Measurements from ENCODE around the gene STXBP4.
A peak's percentile ranks its signal among the peaks of the same experiment; 100 is the strongest.

Gene STXBP4, protein sequence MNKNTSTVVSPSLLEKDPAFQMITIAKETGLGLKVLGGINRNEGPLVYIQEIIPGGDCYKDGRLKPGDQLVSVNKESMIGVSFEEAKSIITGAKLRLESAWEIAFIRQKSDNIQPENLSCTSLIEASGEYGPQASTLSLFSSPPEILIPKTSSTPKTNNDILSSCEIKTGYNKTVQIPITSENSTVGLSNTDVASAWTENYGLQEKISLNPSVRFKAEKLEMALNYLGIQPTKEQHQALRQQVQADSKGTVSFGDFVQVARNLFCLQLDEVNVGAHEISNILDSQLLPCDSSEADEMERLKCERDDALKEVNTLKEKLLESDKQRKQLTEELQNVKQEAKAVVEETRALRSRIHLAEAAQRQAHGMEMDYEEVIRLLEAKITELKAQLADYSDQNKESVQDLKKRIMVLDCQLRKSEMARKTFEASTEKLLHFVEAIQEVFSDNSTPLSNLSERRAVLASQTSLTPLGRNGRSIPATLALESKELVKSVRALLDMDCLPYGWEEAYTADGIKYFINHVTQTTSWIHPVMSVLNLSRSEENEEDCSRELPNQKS

GRCh38 chr17:54968262-54968987, at the start of gene STXBP4, which contains the start of gene COX11:
Gene STXBP4 (plus strand): TSS chr17:54968765. CDS start chr17:54986220, 17,455 bp downstream.
Gene COX11 (minus strand): TSS chr17:54968654. CDS start chr17:54968646, 8 bp downstream.
- Histone ChIP-seq H3K4me3 (ENCODE audit: low read length) (peak within 1 kb of the TSS; percentile 88), H3K27me3 (replicated peaks; ENCODE audit: control insufficient read depth, insufficient read depth, low read length) (no peaks in the 10 kb centered on the region), H3K36me3 (ENCODE audit: control insufficient read depth, insufficient read depth, low read length, severe bottlenecking) (peaks cover 15% of the 10 kb centered on the region), H3K4me1 (ENCODE audit: control insufficient read depth, insufficient read depth, low read length) (peaks cover 22% of the 10 kb centered on the region), H3K9ac (ENCODE audit: low read length) (peak within 1 kb of the TSS; percentile 90), H3K9me3 (ENCODE audit: control insufficient read depth, low read length) (no peaks in the 10 kb centered on the region)
- peak; percentile 98 for DNase-seq (ENCODE audit: low read depth)

- H3K36me3 ChIP-seq (ENCODE audit: control insufficient read depth, insufficient read depth, low read length, severe bottlenecking), result peaks cover 8% of the 10 kb centered on the region
- H3K9ac ChIP-seq (ENCODE audit: low read length), result no peak overlapping the region
- no peak for DNase-seq (ENCODE audit: low read depth)
- no peak overlapping the region for H3K4me3 ChIP-seq (ENCODE audit: low read length)
- no peaks in the 10 kb centered on the region for H3K4me1 ChIP-seq (ENCODE audit: control insufficient read depth, insufficient read depth, low read length)
- H3K27me3 ChIP-seq (replicated peaks; ENCODE audit: control insufficient read depth, insufficient read depth, low read length), result no peaks in the 10 kb centered on the region
- peaks cover 8% of the 10 kb centered on the region for H3K9me3 ChIP-seq (ENCODE audit: control insufficient read depth, low read length)
Observed at GRCh38 chr17:54919425-54919824, 49.1 kb upstream of the STXBP4 start.

DNA sequence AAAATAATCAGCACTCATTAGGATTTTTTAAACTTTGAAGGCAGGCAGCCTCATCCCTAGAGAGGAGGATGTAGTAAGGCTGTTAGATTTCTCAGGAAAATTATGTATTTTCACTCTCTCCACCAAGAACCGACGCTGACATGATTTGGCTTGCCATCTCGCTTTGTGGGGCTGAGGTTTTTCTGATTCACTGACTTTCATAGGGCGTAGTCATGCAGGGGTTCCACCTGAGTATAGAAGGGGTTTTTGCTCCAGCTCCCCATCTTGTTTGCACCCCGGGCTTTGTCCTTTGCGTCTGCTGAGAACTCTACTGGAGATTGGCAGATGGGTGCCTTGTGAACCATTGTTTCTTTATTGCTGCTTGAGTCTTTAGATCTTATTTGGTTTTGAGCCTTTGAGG, 47.7 kb upstream of the STXBP4 start:
- H3K9ac ChIP-seq (ENCODE audit: low read length), result no peak overlapping the region
- no peaks in the 10 kb centered on the region for H3K27me3 ChIP-seq (replicated peaks; ENCODE audit: control insufficient read depth, insufficient read depth, low read length)
- H3K4me1 ChIP-seq (ENCODE audit: control insufficient read depth, insufficient read depth, low read length), result no peaks in the 10 kb centered on the region
- peaks cover 8% of the 10 kb centered on the region for H3K9me3 ChIP-seq (ENCODE audit: control insufficient read depth, low read length)
- no peak for DNase-seq (ENCODE audit: low read depth)
- H3K4me3 ChIP-seq (ENCODE audit: low read length), result no peak overlapping the region
- H3K36me3 ChIP-seq (ENCODE audit: control insufficient read depth, insufficient read depth, low read length, severe bottlenecking), result peaks cover 5% of the 10 kb centered on the region

DNA sequence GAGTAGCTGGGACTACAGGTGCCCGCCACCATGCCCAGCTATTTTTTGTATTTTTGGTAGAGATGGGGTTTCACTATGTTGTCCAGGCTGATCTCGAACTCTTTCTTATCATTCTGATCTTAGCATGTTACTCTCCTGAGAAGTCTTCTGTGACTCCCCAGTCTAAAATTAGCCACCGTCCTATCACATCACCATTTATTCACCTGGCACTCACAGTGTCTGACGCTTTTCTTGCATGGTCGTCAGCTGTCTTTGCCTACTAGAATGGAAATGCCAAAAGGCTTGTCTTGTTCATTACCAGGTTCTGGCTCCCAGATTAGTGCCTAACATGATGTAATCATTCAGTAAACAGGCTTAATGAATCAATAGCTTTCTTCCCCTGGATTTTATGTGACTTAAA, 44.2 kb upstream of the STXBP4 start:
- no peaks in the 10 kb centered on the region for H3K4me1 ChIP-seq (ENCODE audit: control insufficient read depth, insufficient read depth, low read length)
- no peak for DNase-seq (ENCODE audit: low read depth)
- H3K4me3 ChIP-seq (ENCODE audit: low read length), result no peak overlapping the region
- H3K27me3 ChIP-seq (replicated peaks; ENCODE audit: control insufficient read depth, insufficient read depth, low read length), result no peaks in the 10 kb centered on the region
- no peak overlapping the region for H3K9ac ChIP-seq (ENCODE audit: low read length)
- no peaks in the 10 kb centered on the region for H3K36me3 ChIP-seq (ENCODE audit: control insufficient read depth, insufficient read depth, low read length, severe bottlenecking)
- H3K9me3 ChIP-seq (ENCODE audit: control insufficient read depth, low read length), result no peaks in the 10 kb centered on the region

GRCh38 chr17:54927525-54927924, 41.0 kb upstream of the STXBP4 start:
- H3K9ac ChIP-seq (ENCODE audit: low read length), result no peak overlapping the region
- H3K27me3 ChIP-seq (replicated peaks; ENCODE audit: control insufficient read depth, insufficient read depth, low read length), result no peaks in the 10 kb centered on the region
- H3K36me3 ChIP-seq (ENCODE audit: control insufficient read depth, insufficient read depth, low read length, severe bottlenecking), result no peaks in the 10 kb centered on the region
- H3K4me1 ChIP-seq (ENCODE audit: control insufficient read depth, insufficient read depth, low read length), result no peaks in the 10 kb centered on the region
- no peak overlapping the region for H3K4me3 ChIP-seq (ENCODE audit: low read length)
- DNase-seq (ENCODE audit: low read depth), result no peak
- no peaks in the 10 kb centered on the region for H3K9me3 ChIP-seq (ENCODE audit: control insufficient read depth, low read length)

GRCh38 chr17:54932711-54933110, 35.9 kb upstream of the STXBP4 start:
- Histone ChIP-seq H3K36me3 (ENCODE audit: control insufficient read depth, insufficient read depth, low read length, severe bottlenecking) (no peaks in the 10 kb centered on the region), H3K4me3 (ENCODE audit: low read length) (no peak overlapping the region), H3K4me1 (ENCODE audit: control insufficient read depth, insufficient read depth, low read length) (no peaks in the 10 kb centered on the region), H3K9ac (ENCODE audit: low read length) (no peak overlapping the region), H3K9me3 (ENCODE audit: control insufficient read depth, low read length) (no peaks in the 10 kb centered on the region), H3K27me3 (replicated peaks; ENCODE audit: control insufficient read depth, insufficient read depth, low read length) (no peaks in the 10 kb centered on the region)
- DNase-seq (ENCODE audit: low read depth), result peak; percentile 78

GRCh38 chr17:54933921-54934320, 34.6 kb upstream of the STXBP4 start:
- no peak for DNase-seq (ENCODE audit: low read depth)
- no peaks in the 10 kb centered on the region for H3K4me1 ChIP-seq (ENCODE audit: control insufficient read depth, insufficient read depth, low read length)
- no peaks in the 10 kb centered on the region for H3K27me3 ChIP-seq (replicated peaks; ENCODE audit: control insufficient read depth, insufficient read depth, low read length)
- H3K9me3 ChIP-seq (ENCODE audit: control insufficient read depth, low read length), result no peaks in the 10 kb centered on the region
- no peaks in the 10 kb centered on the region for H3K36me3 ChIP-seq (ENCODE audit: control insufficient read depth, insufficient read depth, low read length, severe bottlenecking)
- no peak overlapping the region for H3K4me3 ChIP-seq (ENCODE audit: low read length)
- H3K9ac ChIP-seq (ENCODE audit: low read length), result no peak overlapping the region

DNA sequence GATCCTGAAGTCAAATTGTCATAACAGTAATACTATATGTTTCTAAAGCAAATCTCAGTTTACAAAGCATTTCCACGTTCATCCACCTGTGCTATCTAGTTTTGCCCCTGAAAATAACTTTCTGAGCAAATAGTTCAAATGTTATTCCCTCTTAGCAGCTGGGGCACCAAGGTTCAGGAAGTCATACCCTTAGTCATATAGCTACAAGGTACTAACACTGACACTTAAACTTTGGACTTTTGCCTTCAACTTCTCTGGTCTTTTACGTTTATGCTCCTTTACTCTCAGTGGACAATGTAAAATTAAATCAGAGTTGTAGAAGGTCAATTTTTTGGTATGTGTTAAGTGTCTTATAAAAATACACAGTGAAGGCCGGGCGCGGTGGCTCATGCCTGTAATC, 33.1 kb upstream of the STXBP4 start:
- Histone ChIP-seq H3K4me1 (ENCODE audit: control insufficient read depth, insufficient read depth, low read length) (no peaks in the 10 kb centered on the region), H3K4me3 (ENCODE audit: low read length) (no peak overlapping the region), H3K9me3 (ENCODE audit: control insufficient read depth, low read length) (no peaks in the 10 kb centered on the region), H3K36me3 (ENCODE audit: control insufficient read depth, insufficient read depth, low read length, severe bottlenecking) (no peaks in the 10 kb centered on the region), H3K27me3 (replicated peaks; ENCODE audit: control insufficient read depth, insufficient read depth, low read length) (no peaks in the 10 kb centered on the region), H3K9ac (ENCODE audit: low read length) (no peak overlapping the region)
- DNase-seq (ENCODE audit: low read depth), result no peak

DNA sequence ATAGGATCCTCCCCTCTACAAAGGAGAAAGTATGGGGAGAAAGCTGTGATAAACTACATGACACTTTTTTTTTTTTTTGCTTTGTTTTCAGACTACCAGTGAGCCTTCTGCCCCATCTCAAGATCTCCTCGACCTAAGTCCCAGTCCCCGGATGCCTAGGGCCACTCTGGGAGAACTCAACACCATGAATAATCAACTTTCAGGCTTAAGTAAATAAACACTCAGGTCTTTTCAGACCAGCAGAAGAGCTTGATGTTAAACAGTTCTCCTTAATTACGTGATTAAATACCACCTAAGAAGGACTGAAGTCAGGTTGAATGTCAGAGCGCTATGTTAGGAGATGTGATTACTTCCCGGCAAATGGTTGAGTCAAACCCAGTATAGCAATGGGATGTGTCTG, 31.5 kb upstream of the STXBP4 start:
- Histone ChIP-seq H3K4me3 (ENCODE audit: low read length) (no peak overlapping the region), H3K27me3 (replicated peaks; ENCODE audit: control insufficient read depth, insufficient read depth, low read length) (no peaks in the 10 kb centered on the region), H3K9me3 (ENCODE audit: control insufficient read depth, low read length) (no peaks in the 10 kb centered on the region), H3K4me1 (ENCODE audit: control insufficient read depth, insufficient read depth, low read length) (peaks cover 6% of the 10 kb centered on the region), H3K36me3 (ENCODE audit: control insufficient read depth, insufficient read depth, low read length, severe bottlenecking) (no peaks in the 10 kb centered on the region), H3K9ac (ENCODE audit: low read length) (no peak overlapping the region)
- DNase-seq (ENCODE audit: low read depth), result no peak

GRCh38 chr17:54937426-54937825, 31.1 kb upstream of the STXBP4 start:
- peaks cover 6% of the 10 kb centered on the region for H3K4me1 ChIP-seq (ENCODE audit: control insufficient read depth, insufficient read depth, low read length)
- H3K36me3 ChIP-seq (ENCODE audit: control insufficient read depth, insufficient read depth, low read length, severe bottlenecking), result no peaks in the 10 kb centered on the region
- H3K4me3 ChIP-seq (ENCODE audit: low read length), result no peak overlapping the region
- no peaks in the 10 kb centered on the region for H3K27me3 ChIP-seq (replicated peaks; ENCODE audit: control insufficient read depth, insufficient read depth, low read length)
- no peak overlapping the region for H3K9ac ChIP-seq (ENCODE audit: low read length)
- no peaks in the 10 kb centered on the region for H3K9me3 ChIP-seq (ENCODE audit: control insufficient read depth, low read length)
- no peak for DNase-seq (ENCODE audit: low read depth)

DNA sequence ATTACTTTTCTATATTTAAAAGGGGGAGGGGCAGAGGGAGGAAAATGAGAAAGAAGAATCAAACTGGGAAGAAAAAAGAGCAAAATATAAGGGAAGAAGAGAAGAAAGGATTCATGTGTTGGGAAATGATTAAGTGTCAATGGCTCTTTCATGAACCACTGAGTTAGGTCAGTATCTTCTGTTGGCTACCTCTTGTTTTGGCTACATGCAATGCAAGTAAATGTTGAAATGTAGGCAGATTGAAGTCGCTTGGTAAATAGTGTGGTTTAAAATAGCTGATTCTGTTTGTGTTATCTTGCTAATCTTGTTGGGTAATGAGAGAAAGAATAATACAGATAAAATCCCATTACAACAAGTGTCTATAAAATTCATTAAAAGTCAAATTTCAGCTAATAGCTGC, 27.3 kb upstream of the STXBP4 start:
- H3K4me1 ChIP-seq (ENCODE audit: control insufficient read depth, insufficient read depth, low read length), result peaks cover 6% of the 10 kb centered on the region
- H3K9ac ChIP-seq (ENCODE audit: low read length), result no peak overlapping the region
- no peak for DNase-seq (ENCODE audit: low read depth)
- H3K9me3 ChIP-seq (ENCODE audit: control insufficient read depth, low read length), result no peaks in the 10 kb centered on the region
- no peaks in the 10 kb centered on the region for H3K36me3 ChIP-seq (ENCODE audit: control insufficient read depth, insufficient read depth, low read length, severe bottlenecking)
- H3K4me3 ChIP-seq (ENCODE audit: low read length), result no peak overlapping the region
- no peaks in the 10 kb centered on the region for H3K27me3 ChIP-seq (replicated peaks; ENCODE audit: control insufficient read depth, insufficient read depth, low read length)

Measured in adipocyte (in vitro differentiated cells).